DMS79 treated with DMSO at 0.1 percent for 48 hours (cell line): ENCODE results near the gene SMYD5.
A peak's percentile ranks its signal among the peaks of the same experiment; 100 is the strongest.
"Not testable (repeated sequence)": the region's sequence is repeated elsewhere in the genome, so short reads cannot be mapped to it uniquely, and the experiment has no call there.

Experiments used
- DNase-seq: peaks from one replicate; lab custom pipeline; 2025; lab: John Stamatoyannopoulos, UW

The SMYD5 gene

GRCh38 chr2:73259704-73260337, 45.8 kb downstream of the SMYD5 start:
- no peak for DNase-seq

GRCh38 chr2:73260338-73260984, 46.4 kb downstream of the SMYD5 start:
- no peak for DNase-seq

- DNase-seq, result no peak
These were observed 48.1 kb downstream of the SMYD5 start for GRCh38 chr2:73262108-73262651.

GRCh38 chr2:73262691-73263429, 48.8 kb downstream of the SMYD5 start:
- not testable (repeated sequence) for DNase-seq

GRCh38 chr2:73263540-73264331, 49.7 kb downstream of the SMYD5 start:
- no peak for DNase-seq

GRCh38 chr2:73264332-73264606, 50.2 kb downstream of the SMYD5 start:
- DNase-seq, result no peak

GRCh38 chr2:73264783-73265182, 50.7 kb downstream of the SMYD5 start:
- DNase-seq, result no peak

GRCh38 chr2:73265298-73266060, 51.4 kb downstream of the SMYD5 start:
- DNase-seq, result no peak

GRCh38 chr2:73266061-73266901, 52.2 kb downstream of the SMYD5 start:
- peak; percentile 51 for DNase-seq

GRCh38 chr2:73267008-73267407, 53.0 kb downstream of the SMYD5 start:
- no peak for DNase-seq

- no peak for DNase-seq
These were observed 54.4 kb downstream of the SMYD5 start for GRCh38 chr2:73268366-73268829.

- peak; percentile 84 for DNase-seq
These were observed 55.0 kb downstream of the SMYD5 start for GRCh38 chr2:73268830-73269685.

- peak; percentile 35 for DNase-seq
These were observed 55.8 kb downstream of the SMYD5 start for GRCh38 chr2:73269686-73270465.

- DNase-seq, result no peak
These were observed 58.2 kb downstream of the SMYD5 start for GRCh38 chr2:73272270-73272669.
